HCT116 (cell line): ENCODE measurements around the gene LRPPRC. TPM values are rescaled to one million over a fixed set of nuclear protein-coding genes. Genes with fewer than 3 reads are reported as not detected.

ENCODE experiments used
- ATAC-seq: fragments of 200-7000 bp; cut with Tn5 transposase; 2 replicates; pipeline ENCODE4 v1.9.1; 2020; ENCODE audit warnings: mild to moderate bottlenecking, moderate library complexity
- BruUV-seq: library from RNA; stranded (reverse); fragments of 400-500 nt; replicated peaks from 2 replicates; lab custom pipeline; 2021; lab: Mats Ljungman, UMichigan
- CTCF ChIA-PET: fragments of 300-600 bp; sonication (Branson Sonifier 250); formaldehyde crosslinking; loops from one replicate; lab custom pipeline; 2021; ENCODE audit warnings: antibody characterized with exemption; lab: Charles Lee
- POLR2A ChIA-PET: fragments of 300-600, 350-600 bp; sonication (Branson Sonifier 250); formaldehyde crosslinking; loops from one replicate; lab custom pipeline; 2021; ENCODE audit warnings: antibody characterized with exemption; lab: Charles Lee
- RAD21 ChIA-PET, 2 experiments: fragments of 300-600 bp; sonication (Branson Sonifier 250); formaldehyde crosslinking; loops; one replicate each; lab custom pipeline; 2023; ENCODE audit warnings: low total read pairs in 2 of 2; ENCODE audit not compliant: uncharacterized antibody in 2 of 2, unreplicated experiment in 2 of 2, low non-redundant PET in 1 of 2; lab: Charles Lee
- DNase-seq: peaks from one replicate; pipeline ENCODE4 v3.0.0-alpha.2; 2010; ENCODE audit warnings: low read depth, low spot score
- H2AFZ ChIP-seq: fragments of 200-600 bp; shearing (Covaris generic), sonication (generic); 2 replicates; pipeline ENCODE4 v1.6.1; 2017; ENCODE audit warnings: low read depth, mixed run types, mixed read lengths, antibody characterized with exemption, low read length; ENCODE audit not compliant: poor library complexity, severe bottlenecking
- H3K27ac ChIP-seq: 2 replicates; pipeline ENCODE4 v1.5.1; 2012; ENCODE audit warnings: low read depth, low read length
- H3K27me3 ChIP-seq: fragments of 200-600 bp; sonication (generic); 2 replicates; pipeline ENCODE4 v1.6.1; 2016; ENCODE audit warnings: mixed run types, low read length, mixed read lengths; ENCODE audit not compliant: insufficient read depth
- H3K36me3 ChIP-seq, 2 experiments: fragments of 200-500 bp in 1 of 2; fragments of 200-600 bp in 1 of 2; sonication (Bioruptor generic) in 1 of 2; sonication (generic) in 1 of 2; 2 replicates each; pipeline versions ENCODE4 v1.5.1 to v1.6.1; 2014 to 2016; ENCODE audit warnings: low read length in 2 of 2, inconsistent platforms in 1 of 2, mixed read lengths in 1 of 2, mixed run types in 1 of 2; ENCODE audit not compliant: insufficient read depth in 2 of 2, control insufficient read depth in 1 of 2
- H3K4me1 ChIP-seq, 2 experiments: fragments of 200-600 bp in 1 of 2; sonication (generic) in 1 of 2; 2 replicates each; pipeline versions ENCODE4 v1.5.1 to v1.6.1; 2012 to 2017; ENCODE audit warnings: low read length in 2 of 2, inconsistent platforms in 1 of 2, mild to moderate bottlenecking in 1 of 2, mixed read lengths in 1 of 2, mixed run types in 1 of 2, moderate library complexity in 1 of 2; ENCODE audit not compliant: insufficient read depth in 2 of 2, control insufficient read depth in 1 of 2
- H3K4me2 ChIP-seq: fragments of 200-600 bp; sonication (generic); 2 replicates; pipeline ENCODE4 v1.6.1; 2017; ENCODE audit warnings: mixed run types, low read length, mixed read lengths
- H3K4me3 ChIP-seq, 2 experiments: fragments of 200-600 bp in 1 of 2; sonication (generic) in 1 of 2; replicated peaks in 1 of 2; 2 replicates each; pipeline ENCODE4 v1.5.1; 2011 to 2016; ENCODE audit warnings: low read length in 2 of 2, control low read depth in 1 of 2, low read depth in 1 of 2, mild to moderate bottlenecking in 1 of 2, mixed read lengths in 1 of 2, mixed run types in 1 of 2
- H3K79me2 ChIP-seq: fragments of 200-600 bp; sonication (generic); 2 replicates; pipeline ENCODE4 v1.6.1; 2017; ENCODE audit warnings: mild to moderate bottlenecking, mixed run types, low read length, moderate library complexity, mixed read lengths; ENCODE audit not compliant: insufficient read depth
- H3K9ac ChIP-seq: fragments of 200-600 bp; sonication (generic); 2 replicates; pipeline ENCODE4 v1.6.1; 2016; ENCODE audit warnings: low read length, mixed read lengths
- H3K9me2 ChIP-seq: fragments of 200-600 bp; sonication (generic), shearing (Covaris generic); 2 replicates; pipeline ENCODE4 v1.6.1; 2017; ENCODE audit warnings: mixed run types, mild to moderate bottlenecking, moderate library complexity; ENCODE audit not compliant: insufficient read depth
- H3K9me3 ChIP-seq, 2 experiments: fragments of 200-500 bp in 1 of 2; fragments of 200-600 bp in 1 of 2; sonication (Bioruptor generic) in 1 of 2; sonication (generic) in 1 of 2; 2 replicates each; pipeline ENCODE4 v1.6.1; 2014 to 2017; ENCODE audit warnings: low read length in 2 of 2, mixed read lengths in 2 of 2, inconsistent platforms in 1 of 2, low read depth in 1 of 2, mild to moderate bottlenecking in 1 of 2, mixed run types in 1 of 2, moderate library complexity in 1 of 2; ENCODE audit not compliant: control insufficient read depth in 1 of 2, insufficient read depth in 1 of 2
- H4K20me1 ChIP-seq: fragments of 200-600 bp; sonication (generic), shearing (Covaris generic); 2 replicates; pipeline ENCODE4 v1.6.1; 2017; ENCODE audit warnings: mixed run types, mild to moderate bottlenecking, moderate library complexity; ENCODE audit not compliant: insufficient read depth
- ATF3 ChIP-seq: IDR thresholded peaks from 2 replicates; pipeline ENCODE4 v1.6.1; 2012
- CBX3 ChIP-seq: IDR thresholded peaks from 2 replicates; pipeline ENCODE4 v1.6.1; 2012; ENCODE audit warnings: low read depth
- CTCF ChIP-seq, 3 experiments: fragments of 200-600 bp in 1 of 3; sonication (generic) in 1 of 3; IDR thresholded peaks in 2 of 3; conservative IDR thresholded peaks in 1 of 3; 2 replicates each; pipeline ENCODE4 v1.5.1; 2012 to 2017; ENCODE audit warnings: low read depth in 2 of 3, low read length in 2 of 3, antibody characterized with exemption in 1 of 3, borderline replicate concordance in 1 of 3, control low read depth in 1 of 3, mild to moderate bottlenecking in 1 of 3, mixed read lengths in 1 of 3, mixed run types in 1 of 3, moderate library complexity in 1 of 3; ENCODE audit not compliant: insufficient read depth in 1 of 3
- EGR1 ChIP-seq: IDR thresholded peaks from 2 replicates; pipeline ENCODE4 v1.6.1; 2012; ENCODE audit warnings: low read depth
- ELF1 ChIP-seq: IDR thresholded peaks from 2 replicates; pipeline ENCODE4 v1.6.1; 2012; ENCODE audit warnings: low read depth, borderline replicate concordance
- JUND ChIP-seq: IDR thresholded peaks from 2 replicates; pipeline ENCODE4 v1.6.1; 2012
- MAX ChIP-seq: IDR thresholded peaks from 2 replicates; pipeline ENCODE4 v1.6.1; 2012
- RAD21 ChIP-seq: IDR thresholded peaks from 2 replicates; pipeline ENCODE4 v1.6.1; 2012; ENCODE audit warnings: low read depth, mild to moderate bottlenecking
- SIN3A ChIP-seq: IDR thresholded peaks from 2 replicates; pipeline ENCODE4 v1.6.1; 2012; ENCODE audit warnings: low read depth
- TCF7L2 ChIP-seq: IDR thresholded peaks from 2 replicates; pipeline ENCODE4 v1.7.0; 2011; ENCODE audit warnings: borderline replicate concordance, inconsistent platforms; ENCODE audit not compliant: insufficient read depth, insufficient read length; ENCODE audit errors: extremely low read depth
- ZFX ChIP-seq: fragments of 450-650 bp; IDR thresholded peaks from 2 replicates; pipeline ENCODE4 v1.6.1; 2017
- ZNF274 ChIP-seq: fragments of 200-500 bp; sonication (Bioruptor generic); IDR thresholded peaks from 2 replicates; pipeline ENCODE4 v1.6.1; 2014; ENCODE audit warnings: mild to moderate bottlenecking, low read depth, low read length, inconsistent platforms
- intact Hi-C: fragments of 100-400 bp; cut with micrococcal nuclease; formaldehyde crosslinking; loops from 2 replicates; pipeline ENCODE4 v1.10.0; 2022
- total RNA-seq: library from RNA; stranded (reverse); gene quantifications from one replicate; pipeline ENCODE4 v1.2.1, GENCODE V29; 2021; ENCODE audit not compliant: unreplicated experiment
- TF ChIP-seq, protein P1 (sequence below): IDR thresholded peaks from 2 replicates; pipeline ENCODE4 v1.6.1; 2011; ENCODE audit warnings: mild to moderate bottlenecking, low read length, moderate library complexity; ENCODE audit not compliant: insufficient replicate concordance; ENCODE audit errors: extremely low read depth

The LRPPRC gene
- total RNA-seq, 1 experiment from 2014 or later, result 210 TPM

- TF ChIP-seq TCF7L2 (no peak), ZNF274 (no peak), MAX (no peak)
These were observed 152.9 kb downstream of the LRPPRC start (continued) for GRCh38 chr2:43842866-43843226.

DNA sequence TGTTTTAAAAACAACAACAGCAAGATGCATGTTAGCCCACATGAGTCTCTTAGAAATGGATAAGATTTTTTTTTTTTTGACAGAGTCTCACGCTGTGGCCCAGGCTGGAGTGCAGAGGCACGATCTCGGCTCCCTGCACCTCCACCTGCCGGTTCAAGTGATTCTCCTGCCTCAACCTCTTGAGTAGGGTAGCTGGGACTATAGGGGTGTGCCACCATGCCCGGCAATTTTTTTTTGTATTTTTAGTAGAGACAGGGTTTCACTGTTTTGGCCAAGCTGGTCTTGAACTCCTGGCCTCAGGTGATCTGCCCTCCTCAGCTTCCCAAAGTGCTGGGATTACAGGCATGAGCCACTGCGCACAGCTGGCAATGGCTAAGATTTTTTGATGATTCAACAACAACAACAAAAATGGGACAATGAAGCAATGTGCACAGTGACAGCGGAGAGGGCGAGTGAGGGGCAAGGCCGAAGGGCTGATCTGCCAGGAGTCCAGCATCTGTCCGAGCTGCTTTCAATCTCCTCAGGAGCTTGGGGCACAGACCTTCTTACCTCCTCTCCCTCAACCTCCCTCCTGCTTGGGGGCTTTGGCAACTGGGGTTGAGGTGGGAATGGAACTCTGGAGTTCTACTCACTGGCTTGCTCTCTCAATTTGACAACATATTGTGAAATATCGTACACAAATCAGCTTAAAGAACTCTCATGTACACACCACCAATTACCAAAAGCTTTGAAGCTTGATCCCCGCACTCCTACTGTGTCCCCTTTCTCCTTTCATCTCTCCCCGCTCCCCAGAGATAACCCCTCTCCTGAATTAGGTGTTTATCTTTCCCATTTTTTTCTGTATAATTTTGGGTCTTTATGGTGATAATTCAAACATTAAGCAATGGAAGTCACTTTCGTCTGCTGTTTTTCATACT is 153.6 kb downstream of the LRPPRC start:
- ATAC-seq (no peak), DNase-seq (no peak)
- intact Hi-C loops, result no loop called here
- no TSS peak for BruUV-seq
- Histone ChIP-seq H4K20me1 (no peaks in the 10 kb centered on the region), H3K36me3 (no peaks in the 10 kb centered on the region), H3K9me3 (no peaks in the 10 kb centered on the region), H3K79me2 (no peaks in the 10 kb centered on the region), H3K9me2 (no peaks in the 10 kb centered on the region), H3K9ac (no peak overlapping the region), H3K4me2 (no peak overlapping the region), H3K27ac (no peak overlapping the region), H3K4me1 (no peaks in the 10 kb centered on the region), H2AFZ (no peak overlapping the region), H3K4me3 (no peak overlapping the region), H3K27me3 (no peaks in the 10 kb centered on the region)
- no peak for TF ChIP-seq RAD21
- TF ChIP-seq ATF3, result no peak
- no peak for TF ChIP-seq SIN3A
- TF ChIP-seq, protein P1, sequence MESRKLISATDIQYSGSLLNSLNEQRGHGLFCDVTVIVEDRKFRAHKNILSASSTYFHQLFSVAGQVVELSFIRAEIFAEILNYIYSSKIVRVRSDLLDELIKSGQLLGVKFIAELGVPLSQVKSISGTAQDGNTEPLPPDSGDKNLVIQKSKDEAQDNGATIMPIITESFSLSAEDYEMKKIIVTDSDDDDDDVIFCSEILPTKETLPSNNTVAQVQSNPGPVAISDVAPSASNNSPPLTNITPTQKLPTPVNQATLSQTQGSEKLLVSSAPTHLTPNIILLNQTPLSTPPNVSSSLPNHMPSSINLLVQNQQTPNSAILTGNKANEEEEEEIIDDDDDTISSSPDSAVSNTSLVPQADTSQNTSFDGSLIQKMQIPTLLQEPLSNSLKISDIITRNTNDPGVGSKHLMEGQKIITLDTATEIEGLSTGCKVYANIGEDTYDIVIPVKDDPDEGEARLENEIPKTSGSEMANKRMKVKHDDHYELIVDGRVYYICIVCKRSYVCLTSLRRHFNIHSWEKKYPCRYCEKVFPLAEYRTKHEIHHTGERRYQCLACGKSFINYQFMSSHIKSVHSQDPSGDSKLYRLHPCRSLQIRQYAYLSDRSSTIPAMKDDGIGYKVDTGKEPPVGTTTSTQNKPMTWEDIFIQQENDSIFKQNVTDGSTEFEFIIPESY, result no peak
- TF ChIP-seq EGR1, result no peak
- no peak for TF ChIP-seq ZNF274
- TF ChIP-seq ZFX, result no peak
- TF ChIP-seq JUND, result no peak
- TF ChIP-seq CTCF (IDR thresholded peaks at IDR 0.05 in 2 of 3, conservative IDR thresholded peaks at IDR 0.05 in 1 of 3; ENCODE audit: borderline replicate concordance in 1 of 3, insufficient read depth in 1 of 3, low read depth in 2 of 3, low read length in 2 of 3), result no peak
- TF ChIP-seq CBX3, result no peak
- TF ChIP-seq ELF1, result no peak
- POLR2A ChIA-PET, result no interaction called here
- RAD21 ChIA-PET, result no interaction called here
- CTCF ChIA-PET, result no interaction called here
